Measurements from ENCODE around the gene ZC3H10. TPM values are rescaled to one million over a fixed set of nuclear protein-coding genes. Genes with fewer than 3 reads are reported as not detected.

The ZC3H10 gene
- total RNA-seq, 1 donor, result 8.6 TPM

GRCh38 chr12:56086096-56086495 is 32.0 kb upstream of the ZC3H10 start:
- peaks cover 9% of the 10 kb centered on the region for H3K27me3 ChIP-seq (ENCODE audit: insufficient read depth, low read length)

GRCh38 chr12:56086608-56087007 is 31.5 kb upstream of the ZC3H10 start:
- no peaks in the 10 kb centered on the region for H3K4me1 ChIP-seq (ENCODE audit: insufficient read depth, low read length)
- no peaks in the 10 kb centered on the region for H3K9me3 ChIP-seq (ENCODE audit: low read depth, low read length)
- H3K4me3 ChIP-seq (ENCODE audit: low read length), result no peak overlapping the region
- peaks cover 5% of the 10 kb centered on the region for H3K27me3 ChIP-seq (ENCODE audit: insufficient read depth, low read length)

More at GRCh38 chr12:56086096-56086495, 32.0 kb upstream of the ZC3H10 start:
- no peak overlapping the region for H3K4me3 ChIP-seq (ENCODE audit: low read length)
- H3K4me1 ChIP-seq (ENCODE audit: insufficient read depth, low read length), result no peaks in the 10 kb centered on the region
- H3K9me3 ChIP-seq (ENCODE audit: low read depth, low read length), result no peaks in the 10 kb centered on the region

GRCh38 chr12:56087220-56087619 is 30.8 kb upstream of the ZC3H10 start:
- H3K9me3 ChIP-seq (ENCODE audit: low read depth, low read length), result no peaks in the 10 kb centered on the region
- H3K4me1 ChIP-seq (ENCODE audit: insufficient read depth, low read length), result no peaks in the 10 kb centered on the region
- H3K27me3 ChIP-seq (ENCODE audit: insufficient read depth, low read length), result peaks cover 4% of the 10 kb centered on the region
- H3K4me3 ChIP-seq (ENCODE audit: low read length), result no peak overlapping the region

- Histone ChIP-seq H3K9me3 (ENCODE audit: low read depth, low read length) (no peaks in the 10 kb centered on the region), H3K27me3 (ENCODE audit: insufficient read depth, low read length) (no peaks in the 10 kb centered on the region), H3K4me3 (ENCODE audit: low read length) (no peak overlapping the region), H3K4me1 (ENCODE audit: insufficient read depth, low read length) (peaks cover 9% of the 10 kb centered on the region)
These were observed 20.3 kb upstream of the ZC3H10 start for GRCh38 chr12:56097738-56098137.

- Histone ChIP-seq H3K9me3 (ENCODE audit: low read depth, low read length) (no peaks in the 10 kb centered on the region), H3K4me1 (ENCODE audit: insufficient read depth, low read length) (peaks cover 18% of the 10 kb centered on the region), H3K4me3 (ENCODE audit: low read length) (no peak overlapping the region), H3K27me3 (ENCODE audit: insufficient read depth, low read length) (no peaks in the 10 kb centered on the region)
These were observed 19.5 kb upstream of the ZC3H10 start for GRCh38 chr12:56098592-56098991.

- H3K4me1 ChIP-seq (ENCODE audit: insufficient read depth, low read length), result peaks cover 21% of the 10 kb centered on the region
- no peaks in the 10 kb centered on the region for H3K27me3 ChIP-seq (ENCODE audit: insufficient read depth, low read length)
- no peaks in the 10 kb centered on the region for H3K9me3 ChIP-seq (ENCODE audit: low read depth, low read length)
- no peak overlapping the region for H3K4me3 ChIP-seq (ENCODE audit: low read length)
These were observed 18.3 kb upstream of the ZC3H10 start for GRCh38 chr12:56099787-56100186.

GRCh38 chr12:56101045-56101444 is 17.0 kb upstream of the ZC3H10 start:
- Histone ChIP-seq H3K9me3 (ENCODE audit: low read depth, low read length) (no peaks in the 10 kb centered on the region), H3K4me1 (ENCODE audit: insufficient read depth, low read length) (peaks cover 33% of the 10 kb centered on the region), H3K4me3 (ENCODE audit: low read length) (no peak overlapping the region), H3K27me3 (ENCODE audit: insufficient read depth, low read length) (no peaks in the 10 kb centered on the region)

GRCh38 chr12:56102683-56103065 is 15.4 kb upstream of the ZC3H10 start:
- Histone ChIP-seq H3K9me3 (ENCODE audit: low read depth, low read length) (no peaks in the 10 kb centered on the region), H3K27me3 (ENCODE audit: insufficient read depth, low read length) (no peaks in the 10 kb centered on the region), H3K4me3 (ENCODE audit: low read length) (no peak overlapping the region), H3K4me1 (ENCODE audit: insufficient read depth, low read length) (peaks cover 38% of the 10 kb centered on the region)

GRCh38 chr12:56103066-56103711 is 14.9 kb upstream of the ZC3H10 start:
- H3K27me3 ChIP-seq (ENCODE audit: insufficient read depth, low read length), result no peaks in the 10 kb centered on the region
- no peak overlapping the region for H3K4me3 ChIP-seq (ENCODE audit: low read length)
- no peaks in the 10 kb centered on the region for H3K9me3 ChIP-seq (ENCODE audit: low read depth, low read length)
- H3K4me1 ChIP-seq (ENCODE audit: insufficient read depth, low read length), result peaks cover 38% of the 10 kb centered on the region

GRCh38 chr12:56103823-56104108 is 14.3 kb upstream of the ZC3H10 start:
- Histone ChIP-seq H3K4me1 (ENCODE audit: insufficient read depth, low read length) (peaks cover 38% of the 10 kb centered on the region), H3K27me3 (ENCODE audit: insufficient read depth, low read length) (no peaks in the 10 kb centered on the region), H3K4me3 (ENCODE audit: low read length) (peak overlapping the region; percentile 75), H3K9me3 (ENCODE audit: low read depth, low read length) (no peaks in the 10 kb centered on the region)

- Histone ChIP-seq H3K4me3 (ENCODE audit: low read length) (peak within 1 kb of the TSS; percentile 75), H3K27me3 (ENCODE audit: insufficient read depth, low read length) (no peaks in the 10 kb centered on the region), H3K4me1 (ENCODE audit: insufficient read depth, low read length) (peaks cover 38% of the 10 kb centered on the region), H3K9me3 (ENCODE audit: low read depth, low read length) (no peaks in the 10 kb centered on the region)
These were observed 13.8 kb upstream of the ZC3H10 start, which contains the start of gene PA2G4 for GRCh38 chr12:56104109-56104814. Gene PA2G4, plus strand, starts transcription at chr12:56104559. Its CDS starts 179 bp downstream, at chr12:56104738.

GRCh38 chr12:56104815-56105608 is 13.1 kb upstream of the ZC3H10 start:
- H3K4me3 ChIP-seq (ENCODE audit: low read length), result peak overlapping the region; percentile 75

GRCh38 chr12:56105609-56105902 is 12.5 kb upstream of the ZC3H10 start:
- H3K9me3 ChIP-seq (ENCODE audit: low read depth, low read length), result no peaks in the 10 kb centered on the region
- H3K27me3 ChIP-seq (ENCODE audit: insufficient read depth, low read length), result no peaks in the 10 kb centered on the region
- H3K4me3 ChIP-seq (ENCODE audit: low read length), result peak overlapping the region; percentile 75
- peaks cover 38% of the 10 kb centered on the region for H3K4me1 ChIP-seq (ENCODE audit: insufficient read depth, low read length)

More at GRCh38 chr12:56104815-56105608, 13.1 kb upstream of the ZC3H10 start:
- H3K9me3 ChIP-seq (ENCODE audit: low read depth, low read length), result no peaks in the 10 kb centered on the region
- peaks cover 38% of the 10 kb centered on the region for H3K4me1 ChIP-seq (ENCODE audit: insufficient read depth, low read length)
- H3K27me3 ChIP-seq (ENCODE audit: insufficient read depth, low read length), result no peaks in the 10 kb centered on the region

GRCh38 chr12:56107242-56107641 is 10.8 kb upstream of the ZC3H10 start:
- Histone ChIP-seq H3K4me3 (ENCODE audit: low read length) (no peak overlapping the region), H3K27me3 (ENCODE audit: insufficient read depth, low read length) (no peaks in the 10 kb centered on the region), H3K4me1 (ENCODE audit: insufficient read depth, low read length) (peaks cover 34% of the 10 kb centered on the region), H3K9me3 (ENCODE audit: low read depth, low read length) (no peaks in the 10 kb centered on the region)

GRCh38 chr12:56110571-56110970 is 7.5 kb upstream of the ZC3H10 start:
- Histone ChIP-seq H3K9me3 (ENCODE audit: low read depth, low read length) (no peaks in the 10 kb centered on the region), H3K4me3 (ENCODE audit: low read length) (no peak overlapping the region), H3K4me1 (ENCODE audit: insufficient read depth, low read length) (peaks cover 14% of the 10 kb centered on the region), H3K27me3 (ENCODE audit: insufficient read depth, low read length) (no peaks in the 10 kb centered on the region)
